Measurements from ENCODE around the gene YIF1B.

DNA sequence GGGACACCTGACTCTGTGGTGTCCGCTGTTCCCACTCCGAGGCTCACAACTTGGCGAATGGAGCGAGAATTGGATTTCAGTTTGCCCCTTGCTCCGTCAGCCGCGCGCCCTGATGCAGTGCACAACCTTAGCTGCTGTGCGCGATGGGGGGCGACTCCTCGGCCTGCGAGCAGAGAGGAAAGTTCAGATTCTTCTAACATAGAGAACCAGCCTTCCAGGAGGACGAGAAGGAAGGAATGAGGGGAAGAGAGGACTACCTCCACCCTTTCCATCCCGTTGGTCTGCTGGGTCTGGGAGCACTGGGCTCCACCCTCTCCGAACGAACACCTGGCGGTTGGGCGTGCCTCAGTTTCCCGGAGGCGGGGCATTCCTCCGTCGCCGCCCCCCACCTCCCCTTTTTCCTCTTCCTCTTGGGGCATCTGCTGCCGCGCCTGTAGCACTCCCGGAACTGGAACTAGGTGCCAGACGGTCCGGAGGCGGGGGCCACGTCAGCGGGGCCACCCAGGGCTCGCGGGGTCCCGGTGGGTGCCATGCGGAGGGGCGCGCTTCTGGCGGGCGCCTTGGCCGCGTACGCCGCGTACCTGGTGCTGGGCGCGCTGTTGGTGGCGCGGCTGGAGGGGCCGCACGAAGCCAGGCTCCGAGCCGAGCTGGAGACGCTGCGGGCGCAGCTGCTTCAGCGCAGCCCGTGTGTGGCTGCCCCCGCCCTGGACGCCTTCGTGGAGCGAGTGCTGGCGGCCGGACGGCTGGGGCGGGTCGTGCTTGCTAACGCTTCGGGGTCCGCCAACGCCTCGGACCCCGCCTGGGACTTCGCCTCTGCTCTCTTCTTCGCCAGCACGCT is 3.9 kb upstream of the YIF1B start, which contains the start of gene KCNK6:
- TF ChIP-seq, protein P1, sequence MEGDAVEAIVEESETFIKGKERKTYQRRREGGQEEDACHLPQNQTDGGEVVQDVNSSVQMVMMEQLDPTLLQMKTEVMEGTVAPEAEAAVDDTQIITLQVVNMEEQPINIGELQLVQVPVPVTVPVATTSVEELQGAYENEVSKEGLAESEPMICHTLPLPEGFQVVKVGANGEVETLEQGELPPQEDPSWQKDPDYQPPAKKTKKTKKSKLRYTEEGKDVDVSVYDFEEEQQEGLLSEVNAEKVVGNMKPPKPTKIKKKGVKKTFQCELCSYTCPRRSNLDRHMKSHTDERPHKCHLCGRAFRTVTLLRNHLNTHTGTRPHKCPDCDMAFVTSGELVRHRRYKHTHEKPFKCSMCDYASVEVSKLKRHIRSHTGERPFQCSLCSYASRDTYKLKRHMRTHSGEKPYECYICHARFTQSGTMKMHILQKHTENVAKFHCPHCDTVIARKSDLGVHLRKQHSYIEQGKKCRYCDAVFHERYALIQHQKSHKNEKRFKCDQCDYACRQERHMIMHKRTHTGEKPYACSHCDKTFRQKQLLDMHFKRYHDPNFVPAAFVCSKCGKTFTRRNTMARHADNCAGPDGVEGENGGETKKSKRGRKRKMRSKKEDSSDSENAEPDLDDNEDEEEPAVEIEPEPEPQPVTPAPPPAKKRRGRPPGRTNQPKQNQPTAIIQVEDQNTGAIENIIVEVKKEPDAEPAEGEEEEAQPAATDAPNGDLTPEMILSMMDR (optimal IDR thresholded peaks at IDR 0.05 in 1 of 3, IDR thresholded peaks at IDR 0.05 in 1 of 3, conservative IDR thresholded peaks at IDR 0.05 in 1 of 3; ENCODE audit: extremely low read depth in 1 of 3, insufficient read depth in 2 of 3, low read length in 3 of 3), result no peak
- no peak for TF ChIP-seq EZH2 (IDR thresholded peaks at IDR 0.05; ENCODE audit: low read length)
